HepG2 (cell line): ENCODE measurements around the gene ENC1. TPM values are rescaled to one million over a fixed set of nuclear protein-coding genes. Genes with fewer than 3 reads are reported as not detected.

ENCODE experiments used
- ATF4 ChIP-seq, 2 experiments: fragments of 450-650 bp in 1 of 2; sonication (generic) in 1 of 2; formaldehyde crosslinking; IDR thresholded peaks; 2 replicates each; pipeline versions ENCODE4 v1.5.0 to v1.8.0; 2020 to 2022; ENCODE audit warnings: mild to moderate bottlenecking in 1 of 2, missing genetic modification reagents in 1 of 2
- DNMT1 ChIP-seq: sonication (generic); formaldehyde crosslinking; IDR thresholded peaks from 2 replicates; pipeline ENCODE4 v1.5.1; 2020; ENCODE audit warnings: mild to moderate bottlenecking, missing genetic modification reagents
- DRAP1 ChIP-seq: IDR thresholded peaks from 2 replicates; pipeline ENCODE4 v1.6.1; 2016; ENCODE audit warnings: missing genetic modification reagents, missing compliant biosample characterization
- ETV6 ChIP-seq: sonication (generic); formaldehyde crosslinking; conservative IDR thresholded peaks from 2 replicates; pipeline ENCODE4 v1.4.0; 2020; ENCODE audit warnings: missing genetic modification reagents
- GATAD1 ChIP-seq: IDR thresholded peaks from 2 replicates; pipeline ENCODE4 v1.6.1; 2016; ENCODE audit warnings: missing genetic modification reagents, missing compliant biosample characterization
- GPBP1L1 ChIP-seq: sonication (generic); formaldehyde crosslinking; IDR thresholded peaks from 2 replicates; pipeline ENCODE4 v1.5.0; 2020; ENCODE audit warnings: mild to moderate bottlenecking, missing genetic modification reagents
- HNF1B ChIP-seq: sonication (generic); formaldehyde crosslinking; IDR thresholded peaks from 2 replicates; pipeline ENCODE4 v1.5.1; 2020; ENCODE audit warnings: mild to moderate bottlenecking, moderate library complexity, missing genetic modification reagents
- LRRFIP1 ChIP-seq: sonication (generic); formaldehyde crosslinking; conservative IDR thresholded peaks from 2 replicates; pipeline ENCODE4 v1.4.0; 2020; ENCODE audit warnings: missing genetic modification reagents
- NPAS2 ChIP-seq: sonication (generic); formaldehyde crosslinking; IDR thresholded peaks from 2 replicates; pipeline ENCODE4 v1.8.0; 2022; ENCODE audit warnings: mild to moderate bottlenecking, missing genetic modification reagents, borderline replicate concordance
- NR1H2 ChIP-seq: sonication (generic); formaldehyde crosslinking; IDR thresholded peaks from 2 replicates; pipeline ENCODE4 v1.8.1; 2022; ENCODE audit warnings: low read depth, missing genetic modification reagents, borderline replicate concordance
- REPIN1 ChIP-seq: sonication (generic); formaldehyde crosslinking; IDR thresholded peaks from 2 replicates; pipeline ENCODE4 v1.8.0; 2022; ENCODE audit warnings: missing genetic modification reagents, low read depth, mild to moderate bottlenecking, borderline replicate concordance
- RFX1 ChIP-seq: fragments of 450-650 bp; IDR thresholded peaks from 2 replicates; pipeline ENCODE4 v1.6.1; 2017
- SALL2 ChIP-seq: sonication (generic); formaldehyde crosslinking; IDR thresholded peaks from 2 replicates; pipeline ENCODE4 v1.8.1; 2023; ENCODE audit warnings: mild to moderate bottlenecking, missing genetic modification reagents, inconsistent platforms
- SMAD9 ChIP-seq: sonication (generic); formaldehyde crosslinking; IDR thresholded peaks from 2 replicates; pipeline ENCODE4 v1.5.1; 2020; ENCODE audit warnings: mild to moderate bottlenecking, missing genetic modification reagents
- SMARCE1 ChIP-seq: fragments of 450-650 bp; IDR thresholded peaks from 2 replicates; pipeline ENCODE4 v1.6.1; 2017; ENCODE audit warnings: borderline replicate concordance
- SOX6 ChIP-seq, 2 experiments: fragments of 450-650 bp in 1 of 2; sonication (generic) in 1 of 2; formaldehyde crosslinking in 1 of 2; IDR thresholded peaks; 2 replicates each; pipeline versions ENCODE4 v1.4.0 to v1.6.1; 2017 to 2020; ENCODE audit warnings: antibody characterized with exemption in 1 of 2, mild to moderate bottlenecking in 1 of 2, missing genetic modification reagents in 1 of 2
- SRSF4 ChIP-seq: fragments of 200-400 bp; formaldehyde crosslinking; IDR thresholded peaks from one replicate; pipeline ENCODE4 v1.6.1; 2018; ENCODE audit warnings: mild to moderate bottlenecking, low read depth, low read length, moderate library complexity; ENCODE audit not compliant: poor library complexity, severe bottlenecking
- YEATS2 ChIP-seq: sonication (generic); formaldehyde crosslinking; IDR thresholded peaks from 2 replicates; pipeline ENCODE4 v1.4.0; 2020; ENCODE audit warnings: missing genetic modification reagents, borderline replicate concordance
- ZBTB2 ChIP-seq: sonication (generic); formaldehyde crosslinking; IDR thresholded peaks from 2 replicates; pipeline ENCODE4 v1.8.0; 2022; ENCODE audit warnings: low read depth, missing genetic modification reagents
- ZMAT3 ChIP-seq: sonication (generic); formaldehyde crosslinking; conservative IDR thresholded peaks from 2 replicates; pipeline ENCODE4 v1.7.0; 2021; ENCODE audit warnings: missing genetic modification reagents
- ZNF878 ChIP-seq: sonication (generic); formaldehyde crosslinking; IDR thresholded peaks from 2 replicates; pipeline ENCODE4 v1.8.1; 2023; ENCODE audit warnings: mild to moderate bottlenecking, missing genetic modification reagents, moderate library complexity
- polyA plus RNA-seq, 8 experiments: library from polyadenylated mRNA; depleted of rRNA in 3 of 8; stranded (reverse) in 7 of 8; unstranded in 1 of 8; fragments of >200 nt; fragmentation: Illumina TruSeq in 4 of 8; extraction: Trizol in 4 of 8; gene quantifications; 2 replicates each; pipeline versions ENCODE4 v1.2.1 to v1.2.3, GENCODE V29; 2011 to 2016; ENCODE audit warnings: low read depth in 4 of 8, missing spikeins in 1 of 8, mixed read lengths in 1 of 8; ENCODE audit not compliant: insufficient read depth in 1 of 8
- total RNA-seq, 5 experiments: library from RNA; depleted of rRNA; stranded (reverse); fragments of >200 nt; fragmentation: Illumina TruSeq; extraction: Trizol; gene quantifications; 2 replicates each; pipeline ENCODE4 v1.2.3, GENCODE V29; 2016; ENCODE audit warnings: low read depth in 1 of 5

The ENC1 gene
- total and polyA plus RNA-seq, 2 of the 13 experiments (the other 11 are each of a cell fraction or from before 2014, with no cell fraction given), result 63.8 to 64.4 TPM

GRCh38 chr5:74640450-74640953 lies at the start of gene ENC1 (continued):
- TF ChIP-seq LRRFIP1 (CRISPR knock-in tag), result no peak
- no peak for TF ChIP-seq RFX1
- peak; percentile 90; the same call in 1 of the 2 replicates for TF ChIP-seq ETV6 (CRISPR knock-in tag)
- TF ChIP-seq SMARCE1, result no peak
- TF ChIP-seq ZNF878 (CRISPR knock-in tag), result peak; percentile 70
- no peak for TF ChIP-seq GPBP1L1 (CRISPR knock-in tag)
- no peak for TF ChIP-seq SOX6 (IDR thresholded peaks at IDR 0.05)
- TF ChIP-seq SOX6 (CRISPR knock-in tag; IDR thresholded peaks at IDR 0.05), result peak; percentile 81
- TF ChIP-seq SRSF4, result peak; percentile 81
- peak; percentile 18; the same call in 1 of the 2 replicates for TF ChIP-seq DNMT1
- peak; percentile 81; the same call in 1 of the 2 replicates for TF ChIP-seq ZMAT3 (CRISPR knock-in tag)
- TF ChIP-seq YEATS2 (CRISPR knock-in tag), result peak; percentile 13; the same call in 1 of the 2 replicates
- no peak for TF ChIP-seq NPAS2 (CRISPR knock-in tag)
- peak; percentile 84 for TF ChIP-seq ZBTB2
- 0 out of 2 replicates have a peak, but pooled peaks have one; percentile 25 for TF ChIP-seq GATAD1 (CRISPR knock-in tag)
- TF ChIP-seq SALL2, result peak; percentile 72; the same call in 1 of the 2 replicates
- no peak for TF ChIP-seq SMAD9
- TF ChIP-seq DRAP1 (CRISPR knock-in tag), result peak; percentile 100
- no peak for TF ChIP-seq NR1H2 (CRISPR knock-in tag)
- peak; percentile 30; the same call in 1 of the 2 replicates for TF ChIP-seq HNF1B (CRISPR knock-in tag)
- peak in 1 of 2 experiments; percentile 82; a peak in 2 of 4 replicates for TF ChIP-seq ATF4 (CRISPR knock-in tag; IDR thresholded peaks at IDR 0.05)
- TF ChIP-seq REPIN1 (CRISPR knock-in tag), result peak; percentile 90; the same call in 1 of the 2 replicates
